Dermis blood vessel endothelial cell (primary cell): ENCODE measurements around the gene RGS1. TPM values are rescaled to one million over a fixed set of nuclear protein-coding genes. Genes with fewer than 3 reads are reported as not detected.

Source experiments
- DNase-seq: peaks from one replicate; pipeline ENCODE4 v3.0.0; 2010
- total RNA-seq: library from RNA; depleted of rRNA; stranded (reverse); fragments of >200 nt; gene quantifications from 2 replicates; pipeline ENCODE4 v1.2.3, GENCODE V29; 2014

Gene RGS1
- total RNA-seq, 1 donor from 2014 or later: not detected

DNA sequence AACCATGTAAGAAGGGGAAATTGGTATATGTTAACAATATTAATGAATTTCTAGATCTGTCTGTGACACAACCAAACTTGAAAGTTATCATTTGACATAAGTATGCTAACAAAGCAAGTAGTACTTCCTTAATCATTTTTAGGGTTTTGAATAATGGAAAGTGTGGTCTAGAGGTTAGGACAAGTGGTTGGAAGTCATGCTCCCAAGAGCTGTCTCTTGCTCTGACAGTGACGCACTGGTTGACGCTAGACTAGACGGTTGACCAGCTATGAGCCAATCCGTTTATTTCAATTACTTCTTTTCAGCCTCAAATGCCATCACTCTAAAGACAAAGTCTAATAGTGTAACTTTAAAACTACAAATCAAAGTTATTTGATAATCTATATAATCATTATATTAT lies 20.7 kb upstream of the RGS1 start:
- DNase-seq: no peak

DNA sequence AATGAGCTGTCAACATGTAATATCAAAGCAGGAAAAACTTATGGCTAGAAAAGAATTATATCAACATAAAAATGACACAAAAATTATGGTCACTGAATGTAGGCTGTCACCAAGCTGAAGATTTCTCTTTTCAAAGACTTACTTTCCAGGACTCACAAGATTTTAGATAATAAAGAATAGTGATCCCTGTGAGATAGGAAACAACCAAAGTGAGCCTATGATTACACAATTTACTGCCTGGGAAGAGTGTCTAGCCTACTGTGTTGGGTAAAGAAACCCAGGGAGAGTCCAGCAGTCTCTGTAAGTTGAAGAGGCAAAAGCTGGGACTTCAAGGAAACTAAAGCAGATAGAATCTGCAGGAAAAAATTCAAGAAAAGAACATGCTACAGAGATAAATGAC lies 20.2 kb upstream of the RGS1 start:
- no peak for DNase-seq

DNA sequence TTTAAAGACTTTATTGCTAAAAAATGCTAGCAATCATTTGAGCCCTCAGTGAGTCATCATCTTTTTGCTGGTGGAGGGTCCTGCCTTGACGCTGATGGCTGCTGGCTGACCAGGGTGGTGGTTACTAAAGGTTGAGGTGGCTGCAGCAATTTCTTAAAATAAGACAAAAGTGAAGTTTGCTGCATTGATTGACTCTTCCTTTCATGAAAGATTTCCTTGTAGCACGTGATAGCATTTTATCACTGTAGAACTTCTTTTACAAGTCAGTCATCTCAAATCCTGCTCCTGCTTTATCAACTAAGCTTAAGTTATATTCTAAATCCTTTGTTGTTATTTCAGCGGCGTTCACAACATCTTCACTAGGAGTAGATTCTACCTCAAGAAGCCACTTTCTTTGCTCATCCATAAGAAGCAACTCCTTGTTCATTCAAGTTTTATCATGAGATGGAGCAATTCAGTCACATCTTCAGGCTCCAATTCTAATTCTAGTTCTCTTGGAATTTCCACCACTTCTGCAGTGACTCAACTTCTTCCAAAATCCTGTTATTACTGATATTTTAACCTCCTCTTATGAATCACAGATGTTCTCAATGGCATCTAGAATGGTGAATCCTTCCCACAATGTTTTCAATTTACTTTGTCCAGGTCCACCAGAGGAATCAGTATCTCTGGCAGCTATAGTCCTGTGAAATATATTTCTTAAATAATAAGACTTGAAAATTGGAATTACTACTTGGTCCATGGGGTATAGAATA lies 17.6 kb upstream of the RGS1 start:
- DNase-seq: no peak

DNA sequence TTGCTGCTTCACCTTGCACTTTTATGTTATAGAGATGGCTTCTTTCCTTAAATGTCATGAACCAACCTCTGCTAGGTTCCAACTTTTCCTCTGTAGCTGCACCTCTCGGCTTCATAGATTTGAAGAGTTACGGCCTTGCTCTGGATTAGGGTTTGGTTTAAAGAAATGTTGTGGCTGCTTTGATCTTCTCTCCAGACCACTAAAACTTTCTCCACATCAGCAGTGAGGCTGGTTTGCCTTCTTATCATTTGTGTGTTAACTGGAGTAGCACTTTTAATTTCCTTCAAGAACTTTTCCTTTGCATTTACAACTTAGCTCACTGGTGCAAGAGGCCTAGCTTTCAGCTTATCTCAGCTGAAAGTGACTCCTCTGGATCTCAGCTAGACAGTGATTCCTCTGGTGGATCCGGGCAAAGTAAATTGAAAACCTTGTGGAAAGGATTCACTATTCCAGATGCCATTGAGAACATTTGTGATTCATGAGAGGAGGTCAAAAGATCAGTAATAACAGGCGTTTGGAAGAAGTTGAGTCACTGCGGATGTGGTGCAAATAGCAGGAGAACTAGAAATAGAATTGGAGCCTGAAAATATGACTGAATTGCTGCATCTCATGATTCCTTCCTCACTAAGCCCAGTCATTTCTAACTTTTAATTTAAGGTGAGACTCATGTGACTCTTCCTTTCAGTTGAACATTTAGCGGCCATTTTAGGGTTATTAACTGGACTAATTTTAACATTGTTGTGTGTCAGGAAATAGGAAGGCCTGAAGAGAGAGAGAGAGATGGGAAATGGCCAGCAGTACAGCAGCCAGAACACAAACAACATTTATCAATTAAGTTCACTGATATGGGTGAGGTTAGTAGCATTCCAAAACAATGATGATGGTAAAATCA lies 16.2 kb upstream of the RGS1 start:
- DNase-seq: peak; percentile 95

DNA sequence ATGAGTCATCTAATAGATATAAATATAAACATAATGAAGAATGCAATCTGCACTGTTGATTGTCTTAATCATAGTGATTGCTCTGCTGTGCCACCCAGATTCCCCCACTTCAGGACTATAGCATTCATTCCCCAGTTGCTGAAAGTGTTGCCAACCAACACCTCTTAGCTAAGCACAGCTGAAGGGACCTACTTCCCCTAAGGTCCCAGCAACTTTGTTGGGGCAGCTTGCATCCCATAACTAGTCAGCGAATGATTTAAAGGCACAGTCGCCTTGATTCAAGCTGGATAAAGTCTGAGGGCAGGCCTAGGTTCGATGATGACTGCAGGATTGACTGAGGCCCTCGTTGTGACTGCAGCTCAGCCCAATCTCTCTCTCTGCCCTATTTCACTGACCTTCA lies 14.3 kb upstream of the RGS1 start:
- no peak for DNase-seq

DNA sequence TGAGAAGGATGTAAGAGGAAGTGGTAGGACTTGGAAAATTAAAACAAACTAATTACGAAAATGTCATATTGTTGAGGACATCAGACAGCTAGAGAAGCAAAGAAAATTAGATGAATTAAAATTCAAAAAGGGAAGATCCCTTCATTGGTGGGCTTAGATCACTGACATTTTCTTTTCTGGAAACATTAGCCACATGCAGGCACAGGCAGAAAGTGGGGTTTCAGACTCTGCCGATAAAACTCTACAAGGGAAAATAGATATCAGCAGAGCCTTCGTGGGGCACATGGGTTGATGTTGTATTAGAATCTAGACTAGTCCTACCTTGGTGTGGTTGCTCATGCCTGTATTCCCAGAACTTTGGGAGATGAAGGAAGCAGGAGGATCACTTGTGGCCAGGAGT lies 12.4 kb upstream of the RGS1 start:
- DNase-seq: no peak

DNA sequence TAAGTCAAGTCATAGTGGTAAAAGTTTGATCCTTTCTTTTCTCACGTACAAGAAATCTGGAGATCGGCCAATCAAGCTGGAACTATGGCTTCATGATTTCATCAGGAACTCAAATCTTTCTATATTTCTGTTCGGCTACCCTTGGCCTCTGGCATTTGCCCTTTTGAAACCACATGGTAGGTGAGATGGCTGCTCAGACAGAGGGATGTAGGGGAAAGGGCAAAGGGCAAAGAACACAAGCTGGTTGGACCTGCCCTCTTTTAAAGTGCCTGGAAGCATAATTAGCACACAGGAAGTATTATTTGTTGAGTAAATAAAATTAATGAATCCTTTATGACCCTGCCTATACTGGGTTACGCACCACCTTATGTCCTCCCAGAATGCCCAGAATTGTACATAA lies 11.5 kb upstream of the RGS1 start:
- DNase-seq: no peak

DNA sequence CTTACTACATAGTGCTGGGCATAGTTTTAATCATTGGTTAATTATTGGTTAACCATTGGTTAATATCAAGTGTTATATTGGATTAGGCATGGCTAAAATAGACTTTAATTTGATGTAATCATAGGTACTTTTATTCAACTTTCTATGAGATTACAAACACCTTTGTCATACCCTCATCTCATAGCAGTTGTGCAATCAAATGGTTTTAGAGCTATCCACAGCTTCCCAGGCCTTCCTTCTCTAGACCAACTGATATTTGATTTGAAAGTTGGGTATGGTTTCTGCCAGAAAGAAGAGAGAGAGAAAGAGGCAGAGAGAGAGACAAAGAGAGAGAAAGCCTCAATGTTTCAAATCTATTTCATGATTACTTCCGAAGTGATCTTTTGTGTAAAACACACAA lies 9.6 kb upstream of the RGS1 start:
- no peak for DNase-seq

DNA sequence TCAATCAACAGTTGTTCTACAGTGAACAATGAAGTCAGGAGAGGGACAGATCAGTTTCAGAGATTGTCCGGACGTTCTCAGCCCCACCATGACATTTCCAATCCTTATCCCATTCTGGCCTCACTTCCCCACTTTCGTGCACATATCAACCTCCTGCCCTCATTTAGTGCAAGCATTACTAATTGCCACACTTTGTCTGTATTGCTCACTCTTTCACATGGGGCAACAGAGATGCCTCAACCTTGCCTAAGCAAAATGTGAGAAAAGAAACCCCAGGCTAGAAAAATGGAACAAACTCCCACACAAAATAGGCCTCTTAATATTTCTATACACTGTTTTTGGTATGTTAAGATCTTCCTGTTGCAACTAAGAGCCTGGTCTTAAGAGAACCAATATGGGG lies 8.9 kb upstream of the RGS1 start:
- no peak for DNase-seq

DNA sequence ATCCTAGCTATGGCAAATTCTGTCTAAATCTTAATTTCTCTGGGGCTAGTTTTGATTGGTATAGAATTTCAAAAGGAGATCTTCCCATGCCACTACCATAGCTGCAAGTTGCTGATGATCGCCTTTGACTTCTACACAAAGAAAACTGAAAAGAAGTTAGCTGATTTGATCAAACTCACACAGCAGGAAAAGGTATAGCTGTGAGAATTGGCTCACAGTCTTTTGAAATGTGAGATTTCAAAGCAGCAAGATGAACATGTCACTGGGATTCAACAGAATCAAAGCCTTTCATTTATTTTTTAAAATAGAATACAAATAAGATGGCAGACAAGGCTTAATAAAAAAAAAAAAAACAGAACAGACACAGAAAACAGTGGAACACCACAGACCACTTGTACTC lies 7.5 kb upstream of the RGS1 start:
- no peak for DNase-seq

DNA sequence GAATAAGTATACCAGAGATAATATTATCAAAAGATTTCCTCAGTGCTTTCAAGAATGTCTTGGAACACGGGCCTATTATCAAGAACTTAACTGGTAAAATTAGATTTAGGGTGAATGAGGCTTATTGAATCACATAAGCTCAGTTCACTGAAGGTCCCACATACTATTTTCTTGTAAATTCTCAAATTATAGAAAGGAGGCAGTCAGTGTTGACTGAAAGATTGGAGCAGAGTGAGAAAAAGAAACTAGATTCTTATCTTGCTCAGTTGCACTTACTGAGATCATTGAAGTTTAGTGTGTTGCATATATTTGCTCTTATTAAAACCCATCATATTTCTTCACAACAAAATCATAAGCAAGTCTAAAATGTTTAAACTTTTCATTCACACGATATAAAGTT lies 3.9 kb upstream of the RGS1 start:
- DNase-seq: no peak

DNA sequence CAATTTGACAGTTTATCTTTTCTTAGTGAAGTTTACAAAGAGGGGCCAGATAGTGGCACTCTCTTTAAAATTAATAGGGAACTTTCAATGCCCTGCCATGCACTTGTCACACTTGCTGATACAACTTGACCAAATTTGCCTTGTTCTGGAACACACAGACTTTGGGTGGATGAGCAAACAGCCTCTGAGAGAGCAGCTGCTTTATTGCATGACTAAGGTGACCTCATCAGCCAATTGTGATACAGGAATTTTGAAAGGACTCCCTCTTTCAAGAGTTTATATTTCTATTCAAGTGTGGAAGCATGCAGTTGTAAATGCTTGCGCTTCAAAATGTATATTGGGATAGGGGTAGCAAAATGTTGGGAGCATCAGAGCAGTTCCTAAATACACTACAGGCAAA lies 2.1 kb upstream of the RGS1 start:
- peak; percentile 19 for DNase-seq

DNA sequence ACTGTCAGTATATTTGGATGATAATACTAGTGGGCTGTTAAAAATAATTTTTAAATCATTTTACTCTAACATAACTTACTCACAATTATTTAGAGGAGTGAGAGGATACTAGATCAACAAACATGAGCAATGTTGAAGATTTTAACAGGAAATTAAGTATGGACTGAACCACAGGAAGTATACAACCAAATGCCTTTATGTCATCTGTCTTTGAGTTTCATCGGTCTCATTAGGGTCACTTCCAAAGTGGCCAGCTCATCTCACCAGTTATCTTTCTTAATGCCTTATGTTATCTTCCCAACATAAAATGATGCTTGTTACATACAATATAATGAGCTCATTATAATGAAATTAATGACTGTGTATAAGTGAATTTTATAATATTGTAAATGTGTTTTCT lies 1.5 kb upstream of the RGS1 start:
- DNase-seq: no peak

DNA sequence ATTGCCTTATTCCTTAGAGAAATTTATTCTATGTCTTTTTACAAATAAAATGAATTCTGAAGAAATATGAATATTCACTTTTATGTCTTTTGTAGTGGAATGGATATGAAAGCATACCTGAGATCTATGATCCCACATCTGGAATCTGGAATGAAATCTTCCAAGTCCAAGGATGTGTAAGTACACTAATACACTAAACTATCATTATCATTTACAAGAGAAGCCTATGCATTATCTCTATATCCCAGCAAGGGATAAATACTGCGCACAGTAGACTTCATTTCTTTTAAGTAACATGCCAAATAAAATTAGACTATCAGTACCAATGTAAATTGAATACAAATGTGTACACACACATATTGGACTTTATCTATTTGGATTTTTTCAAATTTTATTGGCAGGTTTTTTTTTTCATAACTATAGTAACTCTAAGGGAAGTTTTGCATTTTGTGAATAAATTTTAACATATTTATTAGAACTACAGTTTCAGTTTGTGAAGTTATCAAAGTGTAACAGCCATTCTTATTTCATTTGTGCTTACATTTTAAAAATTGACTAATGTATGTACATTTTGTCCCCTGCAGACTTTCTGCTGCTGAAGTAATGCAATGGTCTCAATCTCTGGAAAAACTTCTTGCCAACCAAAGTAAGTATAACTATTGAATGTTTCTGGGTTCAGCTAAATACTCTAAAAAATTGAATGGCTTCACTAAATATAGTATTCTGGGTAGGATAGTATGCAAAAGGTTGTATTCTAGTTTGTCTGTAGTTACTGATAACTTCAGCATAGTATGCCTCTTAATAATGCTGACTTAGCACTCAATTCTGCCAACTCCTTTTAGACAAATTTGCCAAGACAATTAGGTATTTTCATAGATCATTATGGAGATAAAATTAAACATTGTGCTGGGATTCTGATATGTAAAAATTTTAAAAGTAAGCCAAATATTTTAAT lies 894 bp downstream of the RGS1 start:
- DNase-seq: no peak

DNA sequence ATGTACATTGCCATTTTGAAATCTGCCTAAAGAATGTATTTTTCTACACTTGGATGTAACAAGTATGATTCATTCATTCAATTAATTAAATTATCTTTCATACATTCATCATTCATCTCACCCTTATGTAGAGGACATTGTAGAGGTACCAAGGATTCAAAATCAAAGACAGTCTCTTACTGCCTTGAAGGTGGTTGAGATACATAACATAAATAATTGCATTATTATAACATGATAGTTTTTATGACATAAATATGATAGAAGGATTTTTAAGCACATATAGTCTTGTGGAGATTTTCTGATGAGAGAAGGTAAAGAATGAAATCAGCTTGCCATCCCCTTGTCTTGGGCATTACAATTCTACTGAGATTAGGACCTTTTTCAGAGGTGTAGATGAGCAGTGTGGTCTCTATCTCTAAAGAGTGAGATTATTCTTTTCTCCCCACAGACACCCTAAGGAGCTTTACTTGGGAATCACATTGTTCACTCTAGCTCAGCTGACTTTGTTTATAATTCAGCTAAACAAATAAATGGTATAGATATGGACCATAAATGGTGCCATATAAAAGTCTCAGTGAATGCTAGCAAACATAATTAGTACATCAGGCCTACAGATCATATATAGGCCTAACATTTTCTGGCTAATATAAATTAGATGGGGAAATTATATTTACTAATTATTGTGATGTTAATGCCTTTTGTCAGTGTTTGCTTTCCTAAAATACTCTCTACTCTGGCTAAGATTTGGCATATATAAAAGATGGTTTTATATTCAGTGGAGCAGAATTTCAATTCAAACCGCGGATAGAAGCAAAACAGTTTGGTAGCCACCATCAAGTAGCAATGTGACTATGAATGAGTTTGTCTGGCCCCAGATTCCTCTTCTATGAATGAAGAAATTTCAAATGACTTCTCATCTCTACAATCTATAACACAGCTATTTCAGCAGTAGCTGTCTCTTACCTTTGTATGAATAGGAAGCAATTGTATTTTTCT lies 1.9 kb downstream of the RGS1 start:
- no peak for DNase-seq

DNA sequence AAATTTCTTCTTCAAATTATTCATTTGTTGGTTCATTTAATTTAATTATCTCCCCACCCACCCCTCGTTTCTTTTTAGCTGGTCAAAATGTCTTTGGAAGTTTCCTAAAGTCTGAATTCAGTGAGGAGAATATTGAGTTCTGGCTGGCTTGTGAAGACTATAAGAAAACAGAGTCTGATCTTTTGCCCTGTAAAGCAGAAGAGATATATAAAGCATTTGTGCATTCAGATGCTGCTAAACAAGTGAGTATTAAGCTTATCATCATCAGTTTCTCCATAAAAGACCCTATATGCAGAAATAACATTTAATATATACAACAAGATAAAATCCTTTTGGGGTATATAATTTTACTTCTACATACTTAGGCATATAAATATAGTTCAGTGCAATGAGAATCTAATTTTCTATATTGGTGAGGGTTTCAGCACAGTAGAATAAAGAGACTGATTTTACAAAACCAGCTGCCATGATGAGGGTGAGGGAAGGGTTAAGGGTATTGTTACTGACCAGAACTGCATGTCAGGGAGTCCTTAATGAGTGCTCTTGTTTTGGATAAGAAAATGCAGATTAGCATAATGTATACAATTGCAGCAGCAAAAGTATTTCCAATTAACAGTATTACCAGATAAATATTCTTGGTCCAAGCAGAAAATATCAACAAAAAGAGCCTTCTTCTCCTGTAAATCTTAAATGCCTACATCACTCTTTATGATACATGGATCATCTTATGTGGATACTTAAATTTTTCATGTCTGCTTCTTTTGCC lies 2.8 kb downstream of the RGS1 start:
- DNase-seq: no peak

DNA sequence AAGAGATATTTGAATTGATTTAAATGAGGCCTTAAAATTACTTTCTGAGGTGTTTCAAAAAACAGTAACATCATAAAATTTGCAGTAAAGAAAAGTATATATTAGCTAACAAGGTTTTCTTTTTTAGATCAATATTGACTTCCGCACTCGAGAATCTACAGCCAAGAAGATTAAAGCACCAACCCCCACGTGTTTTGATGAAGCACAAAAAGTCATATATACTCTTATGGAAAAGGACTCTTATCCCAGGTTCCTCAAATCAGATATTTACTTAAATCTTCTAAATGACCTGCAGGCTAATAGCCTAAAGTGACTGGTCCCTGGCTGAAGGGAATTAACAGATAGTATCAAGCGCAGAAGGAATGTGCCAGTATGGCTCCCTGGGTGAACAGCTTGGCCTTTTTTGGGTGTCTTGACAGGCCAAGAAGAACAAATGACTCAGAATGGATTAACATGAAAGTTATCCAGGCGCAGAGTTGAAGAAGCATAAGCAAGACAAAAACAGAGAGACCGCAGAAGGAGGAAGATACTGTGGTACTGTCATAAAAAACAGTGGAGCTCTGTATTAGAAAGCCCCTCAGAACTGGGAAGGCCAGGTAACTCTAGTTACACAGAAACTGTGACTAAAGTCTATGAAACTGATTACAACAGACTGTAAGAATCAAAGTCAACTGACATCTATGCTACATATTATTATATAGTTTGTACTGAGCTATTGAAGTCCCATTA lies 3.6 kb downstream of the RGS1 start:
- DNase-seq: no peak

DNA sequence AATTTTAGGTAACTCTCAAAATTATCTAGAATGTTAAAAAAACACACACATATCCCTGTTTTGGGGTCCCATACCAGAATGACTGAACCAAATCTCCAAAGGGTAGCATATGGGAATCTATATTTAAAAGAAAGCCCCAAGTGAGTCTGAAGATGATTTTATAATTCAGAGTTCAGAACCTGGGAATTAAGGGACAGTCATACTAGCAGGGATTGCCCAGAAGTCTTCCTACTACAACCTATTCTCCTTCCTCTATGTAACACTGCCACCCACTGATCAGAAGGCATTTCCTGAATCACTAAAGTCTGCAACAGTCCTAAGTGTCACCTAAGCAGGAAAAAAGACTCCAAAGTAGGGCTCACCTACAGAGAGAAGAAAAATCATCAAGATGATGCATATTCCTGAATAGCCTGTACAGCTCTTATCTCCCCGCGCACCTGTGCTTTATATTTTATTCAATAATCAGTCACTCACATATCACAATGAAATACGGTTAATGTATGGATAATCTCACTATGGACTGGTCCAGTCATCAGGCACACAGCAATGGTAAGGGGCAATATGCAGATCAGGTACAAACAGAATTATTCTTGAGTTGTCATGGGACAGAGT lies 4.9 kb downstream of the RGS1 start:
- peak; percentile 80 for DNase-seq

DNA sequence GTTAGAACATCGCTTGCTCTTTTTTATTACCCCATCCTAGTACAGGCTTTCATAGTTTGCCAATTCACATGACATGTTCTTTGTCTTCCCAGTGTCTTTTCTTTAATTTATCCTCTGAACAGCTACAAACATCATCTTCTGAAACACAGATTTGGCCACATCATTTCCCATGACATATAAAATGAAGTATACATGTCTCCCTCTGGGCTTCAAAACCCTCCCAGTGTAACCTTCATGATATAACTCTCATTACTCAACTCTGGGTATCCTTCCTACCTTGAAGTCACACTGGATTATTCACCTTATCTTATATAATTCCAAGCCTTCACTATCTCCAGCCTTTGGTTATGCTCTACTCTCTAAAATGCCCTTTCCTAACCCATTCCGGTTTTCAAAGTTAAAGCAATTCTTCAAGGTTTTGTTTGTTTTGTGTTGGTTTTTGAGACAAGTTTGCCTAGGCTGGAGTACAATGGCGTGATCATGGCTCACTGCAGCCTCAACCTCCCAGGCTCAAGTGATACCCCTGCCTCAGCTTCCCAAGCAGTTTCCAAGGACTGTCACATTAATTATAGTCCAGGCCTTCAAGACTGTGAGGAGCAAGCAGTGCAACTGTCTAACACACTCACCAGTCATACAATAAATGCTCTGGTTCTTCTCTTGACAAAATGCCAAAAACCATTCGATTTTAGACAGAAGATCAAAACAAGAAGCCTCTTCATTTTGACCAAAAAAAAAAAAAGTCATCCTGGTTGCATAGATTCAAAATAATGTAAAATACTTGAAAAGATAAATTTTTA lies 5.8 kb downstream of the RGS1 start:
- no peak for DNase-seq
